Measurements from ENCODE around the gene SH3BP5. TPM values are rescaled to one million over a fixed set of nuclear protein-coding genes. Genes with fewer than 3 reads are reported as not detected.

SH3BP5 gene
- total RNA-seq, 4 donors from 2014 or later: 60.2 to 90.4 (median 82.0) TPM

DNA sequence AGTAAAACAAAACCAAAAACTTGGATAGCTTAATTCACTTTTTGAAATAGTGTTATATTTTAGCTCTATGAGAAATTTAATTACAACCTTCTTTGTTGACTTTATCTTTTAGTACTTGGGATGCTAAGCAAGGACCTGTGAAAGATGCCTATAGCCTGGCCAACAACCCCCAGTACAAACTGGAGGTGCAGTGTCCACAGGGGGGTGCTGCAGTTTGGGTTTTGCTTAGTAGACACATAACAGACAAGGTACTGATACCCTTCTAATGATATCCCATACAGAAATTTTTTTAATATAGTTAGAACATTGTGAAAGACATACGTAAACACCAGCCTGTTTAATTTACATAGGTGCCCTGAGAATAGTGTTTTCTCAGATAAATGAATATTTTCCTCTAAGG, 91.0 kb downstream of the SH3BP5 start:
- WGBS, 2 donors: 94 to 96% methylated on average over 1 of the region's 1 CpG
- H3K27me3 ChIP-seq: no peaks in the 10 kb centered on the region
- no peaks in the 10 kb centered on the region for H3K4me1 ChIP-seq
- intact Hi-C loops (cut with DNase I): no loop called here
- DNase-seq: peak in 1 of 2 donors; percentile 30
- no peaks in the 10 kb centered on the region for H3K9me3 ChIP-seq
- H3K36me3 ChIP-seq: peaks cover 43 to 47% of the 10 kb centered on the region in 2 donors
- TF ChIP-seq, protein P1, sequence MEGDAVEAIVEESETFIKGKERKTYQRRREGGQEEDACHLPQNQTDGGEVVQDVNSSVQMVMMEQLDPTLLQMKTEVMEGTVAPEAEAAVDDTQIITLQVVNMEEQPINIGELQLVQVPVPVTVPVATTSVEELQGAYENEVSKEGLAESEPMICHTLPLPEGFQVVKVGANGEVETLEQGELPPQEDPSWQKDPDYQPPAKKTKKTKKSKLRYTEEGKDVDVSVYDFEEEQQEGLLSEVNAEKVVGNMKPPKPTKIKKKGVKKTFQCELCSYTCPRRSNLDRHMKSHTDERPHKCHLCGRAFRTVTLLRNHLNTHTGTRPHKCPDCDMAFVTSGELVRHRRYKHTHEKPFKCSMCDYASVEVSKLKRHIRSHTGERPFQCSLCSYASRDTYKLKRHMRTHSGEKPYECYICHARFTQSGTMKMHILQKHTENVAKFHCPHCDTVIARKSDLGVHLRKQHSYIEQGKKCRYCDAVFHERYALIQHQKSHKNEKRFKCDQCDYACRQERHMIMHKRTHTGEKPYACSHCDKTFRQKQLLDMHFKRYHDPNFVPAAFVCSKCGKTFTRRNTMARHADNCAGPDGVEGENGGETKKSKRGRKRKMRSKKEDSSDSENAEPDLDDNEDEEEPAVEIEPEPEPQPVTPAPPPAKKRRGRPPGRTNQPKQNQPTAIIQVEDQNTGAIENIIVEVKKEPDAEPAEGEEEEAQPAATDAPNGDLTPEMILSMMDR (IDR thresholded peaks at IDR 0.05): peak in 2 of 6 experiments; percentile 26 to 38
- TF ChIP-seq POLR2A (IDR thresholded peaks at IDR 0.05): no peak
- no peak overlapping the region for H3K27ac ChIP-seq
- H3K4me3 ChIP-seq (replicated peaks in 1 of 3): no peak overlapping the region

DNA sequence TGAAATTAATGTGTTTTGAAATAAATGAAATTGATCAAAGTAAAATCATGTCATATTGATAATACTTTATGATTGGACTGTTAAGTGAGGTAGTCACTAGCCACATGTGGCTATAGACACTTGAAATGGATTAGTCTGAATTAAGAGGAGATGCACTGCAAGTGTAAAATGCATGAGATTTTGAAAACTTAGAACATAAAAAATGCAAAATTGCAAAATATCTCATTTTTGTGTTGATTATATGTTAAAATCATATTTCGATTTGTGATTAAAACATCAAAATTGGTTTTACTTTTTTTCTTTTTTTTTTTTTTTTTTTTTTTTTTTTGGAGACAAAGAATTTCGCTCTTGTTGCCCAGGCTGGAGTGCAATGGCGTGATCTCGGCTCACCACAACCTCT, 103.1 kb downstream of the SH3BP5 start:
- Histone ChIP-seq H3K27ac (no peak overlapping the region), H3K4me3 (replicated peaks in 1 of 3) (no peak overlapping the region), H3K27me3 (no peaks in the 10 kb centered on the region), H3K36me3 (peaks cover 43 to 58% of the 10 kb centered on the region in 2 donors), H3K4me1 (no peaks in the 10 kb centered on the region), H3K9me3 (no peaks in the 10 kb centered on the region)
- DNase-seq: no peak
- intact Hi-C loops (cut with DNase I): no loop called here
- no peak for TF ChIP-seq POLR2A (IDR thresholded peaks at IDR 0.05)
- TF ChIP-seq, protein P1 (IDR thresholded peaks at IDR 0.05): no peak
- 95% methylated on average over 4 of the region's 4 CpGs for WGBS, 2 donors

DNA sequence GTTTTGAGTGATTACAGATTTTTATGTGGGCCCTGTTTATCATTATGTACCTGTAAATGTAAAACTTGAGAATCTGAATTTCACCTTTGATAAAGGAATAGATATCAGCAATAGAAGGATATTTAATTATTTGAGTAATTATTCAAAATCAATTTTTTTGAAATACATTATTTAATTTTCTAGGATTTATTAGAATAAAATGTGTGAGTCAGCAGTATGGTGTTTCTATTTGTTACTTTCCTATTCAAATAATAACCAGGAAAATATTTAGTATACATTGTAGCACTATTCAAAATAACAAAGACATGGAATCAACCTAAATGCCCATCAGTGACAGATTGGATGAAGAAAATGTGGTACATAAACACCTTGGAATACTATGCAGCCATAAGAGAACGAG, 104.2 kb downstream of the SH3BP5 start:
- Histone ChIP-seq H3K27ac (no peak overlapping the region), H3K36me3 (peaks cover 38 to 52% of the 10 kb centered on the region in 2 donors), H3K4me1 (no peaks in the 10 kb centered on the region), H3K9me3 (no peaks in the 10 kb centered on the region), H3K27me3 (no peaks in the 10 kb centered on the region), H3K4me3 (replicated peaks in 1 of 3) (no peak overlapping the region)
- WGBS, 2 donors: 89 to 98% methylated on average over 1 of the region's 1 CpG
- TF ChIP-seq, protein P1 (IDR thresholded peaks at IDR 0.05): no peak
- TF ChIP-seq POLR2A (IDR thresholded peaks at IDR 0.05): no peak
- no peak for DNase-seq
- intact Hi-C loops (cut with DNase I): no loop called here

DNA sequence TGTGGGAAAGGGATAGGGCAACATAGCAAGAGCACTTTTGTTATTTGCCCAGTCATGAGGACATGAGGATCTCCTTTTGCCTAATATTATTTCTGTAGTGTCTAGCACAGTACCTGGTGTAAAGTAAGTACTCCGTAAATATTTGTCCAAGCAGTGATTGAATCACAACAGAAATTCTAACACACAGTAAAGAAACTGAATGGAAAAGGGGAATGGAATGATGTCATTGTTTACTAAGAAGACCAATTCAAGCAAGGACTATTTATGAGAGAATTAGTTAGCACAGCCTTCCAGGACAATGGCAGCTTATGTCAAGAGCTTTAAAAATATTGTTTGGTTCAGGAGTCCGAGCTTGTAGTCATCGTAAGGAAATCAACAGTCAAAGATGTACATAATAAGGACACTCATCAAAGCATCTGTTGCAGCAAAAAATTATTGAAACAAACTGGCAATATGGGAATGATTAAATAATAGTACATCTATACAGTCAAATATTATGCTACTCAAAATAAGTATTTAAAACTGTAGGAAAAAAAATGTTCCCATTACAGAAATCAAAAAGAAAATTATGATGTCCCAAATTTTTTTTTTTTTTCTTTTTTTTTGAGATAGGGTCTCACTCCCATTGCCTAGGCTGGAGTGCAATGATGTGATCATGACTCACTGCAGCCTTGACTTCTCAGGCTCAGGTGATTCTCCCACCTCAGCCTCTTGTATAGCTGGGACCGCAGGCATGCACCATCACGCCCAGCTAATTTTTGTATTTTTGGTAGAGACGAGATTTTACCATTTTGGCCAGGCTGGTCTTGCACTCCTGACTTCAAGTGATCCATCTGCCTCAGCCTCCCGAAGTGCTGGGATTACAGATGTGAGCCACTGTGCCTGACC, 108.5 kb downstream of the SH3BP5 start:
- WGBS, 2 donors: 94 to 96% methylated on average over 7 of the region's 7 CpGs
- H3K36me3 ChIP-seq: peaks cover 29 to 61% of the 10 kb centered on the region in 2 donors
- TF ChIP-seq, protein P1 (IDR thresholded peaks at IDR 0.05): no peak
- TF ChIP-seq POLR2A (IDR thresholded peaks at IDR 0.05): no peak
- no peaks in the 10 kb centered on the region for H3K4me1 ChIP-seq
- H3K4me3 ChIP-seq (replicated peaks in 1 of 3): no peak overlapping the region
- intact Hi-C loops (cut with DNase I): no loop called here
- H3K27ac ChIP-seq: no peak overlapping the region
- DNase-seq: no peak
- no peaks in the 10 kb centered on the region for H3K27me3 ChIP-seq
- H3K9me3 ChIP-seq: no peaks in the 10 kb centered on the region

DNA sequence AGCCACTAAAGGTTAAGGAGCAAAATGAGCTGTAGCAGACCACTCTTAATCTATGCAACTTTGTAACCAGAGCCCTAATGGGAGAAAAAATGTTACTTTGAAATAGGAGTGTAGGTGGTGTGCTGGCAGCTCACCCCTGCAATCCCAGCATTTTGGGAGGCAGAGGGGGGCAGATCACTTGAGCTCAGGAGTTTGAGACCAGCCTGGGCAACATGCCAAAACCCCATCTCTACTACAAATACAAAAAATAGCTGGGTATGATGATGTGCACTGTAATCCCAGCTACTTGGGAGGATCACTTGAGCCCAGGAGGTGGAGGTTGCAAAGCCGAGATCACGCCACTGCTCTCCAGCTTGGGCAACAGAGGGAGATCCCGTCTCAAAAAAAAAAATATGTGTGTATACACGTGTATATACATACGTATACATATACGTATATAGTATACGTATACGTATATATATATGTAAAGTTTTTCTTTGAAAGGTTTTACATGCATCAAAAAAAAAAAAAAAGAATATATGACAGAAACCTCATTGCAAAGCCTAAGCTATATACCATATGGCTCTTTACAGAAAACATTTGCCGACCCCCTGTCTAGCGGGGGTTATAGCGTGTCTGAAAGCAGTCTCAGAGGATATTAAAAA, 110.7 kb downstream of the SH3BP5 start:
- no peak overlapping the region for H3K4me3 ChIP-seq (replicated peaks in 1 of 3)
- WGBS, 2 donors: 88 to 91% methylated on average over 11 of the region's 11 CpGs
- intact Hi-C loops (cut with DNase I): no loop called here
- no peaks in the 10 kb centered on the region for H3K27me3 ChIP-seq
- H3K27ac ChIP-seq: no peak overlapping the region
- no peak for DNase-seq
- TF ChIP-seq, protein P1 (IDR thresholded peaks at IDR 0.05): no peak
- no peak for TF ChIP-seq POLR2A (IDR thresholded peaks at IDR 0.05)
- H3K4me1 ChIP-seq: no peaks in the 10 kb centered on the region
- H3K36me3 ChIP-seq: peaks cover 27 to 56% of the 10 kb centered on the region in 2 donors
- no peaks in the 10 kb centered on the region for H3K9me3 ChIP-seq

All from thyroid gland (tissue), 4 donors.